ENCODE results near the gene VPS39.

VPS39 gene

GRCh38 chr15:42199126-42199525, 9.0 kb downstream of the VPS39 start:
- DNase-seq = no peak

- DNase-seq = no peak
Measured at GRCh38 chr15:42198516-42198915, 9.6 kb downstream of the VPS39 start.

- DNase-seq = no peak
Measured at GRCh38 chr15:42194513-42194912, 13.6 kb downstream of the VPS39 start.

- DNase-seq = no peak
Measured at GRCh38 chr15:42193383-42193782, 14.7 kb downstream of the VPS39 start.

GRCh38 chr15:42191610-42192346, 16.3 kb downstream of the VPS39 start:
- no peak for DNase-seq

- no peak for DNase-seq
Measured at GRCh38 chr15:42190370-42190769, 17.7 kb downstream of the VPS39 start.

GRCh38 chr15:42185801-42186200, 22.3 kb downstream of the VPS39 start:
- DNase-seq = no peak

- no peak for DNase-seq
Measured at GRCh38 chr15:42184736-42185135, 23.4 kb downstream of the VPS39 start.

GRCh38 chr15:42184296-42184695, 23.8 kb downstream of the VPS39 start:
- no peak for DNase-seq

GRCh38 chr15:42182961-42183360, 25.1 kb downstream of the VPS39 start:
- no peak for DNase-seq

- no peak for DNase-seq
Measured at GRCh38 chr15:42182328-42182886, 25.7 kb downstream of the VPS39 start.

GRCh38 chr15:42178056-42178455, 30.0 kb downstream of the VPS39 start:
- no peak for DNase-seq

GRCh38 chr15:42175671-42176070, 32.4 kb downstream of the VPS39 start:
- no peak for DNase-seq

GRCh38 chr15:42172475-42172874, 35.6 kb downstream of the VPS39 start:
- DNase-seq = no peak

GRCh38 chr15:42171795-42172194, 36.3 kb downstream of the VPS39 start:
- no peak for DNase-seq

- DNase-seq = no peak
Measured at GRCh38 chr15:42171122-42171521, 37.0 kb downstream of the VPS39 start.

- no peak for DNase-seq
Measured at GRCh38 chr15:42166225-42166940, 41.7 kb downstream of the VPS39 start.

- DNase-seq = no peak
Measured at GRCh38 chr15:42165106-42165505, 43.0 kb downstream of the VPS39 start.

GRCh38 chr15:42163947-42164550, 44.1 kb downstream of the VPS39 start:
- no peak for DNase-seq

GRCh38 chr15:42163291-42163690, 44.8 kb downstream of the VPS39 start:
- no peak for DNase-seq

- no peak for DNase-seq
Measured at GRCh38 chr15:42160136-42160535, 48.0 kb downstream of the VPS39 start.

- no peak for DNase-seq
Measured at GRCh38 chr15:42159381-42160015, 48.6 kb downstream of the VPS39 start.

- DNase-seq = no peak
Measured at GRCh38 chr15:42158941-42159340, 49.2 kb downstream of the VPS39 start.

All from femur (tissue), 1 donor.